GM18505 (cell line): ENCODE measurements around the gene ARL15.

ENCODE experiments used
- ATAC-seq: cut with Tn5 transposase; IDR thresholded peaks from one replicate; pipeline ENCODE4 v1.9.1; 2021; ENCODE audit not compliant: unreplicated experiment
- POLR2A ChIP-seq: IDR thresholded peaks from 4 replicates; pipeline ENCODE4 v1.6.1; 2011; ENCODE audit warnings: borderline replicate concordance; ENCODE audit not compliant: insufficient read depth, insufficient read length; ENCODE audit errors: extremely low read depth

The ARL15 gene

GRCh38 chr5:54325610-54326311 lies 15.4 kb upstream of the ARL15 start:
- ATAC-seq = peak; percentile 81

GRCh38 chr5:54325272-54325609 lies 14.9 kb upstream of the ARL15 start:
- no peak for TF ChIP-seq POLR2A
- no peak for ATAC-seq

More at GRCh38 chr5:54325610-54326311, 15.4 kb upstream of the ARL15 start:
- no peak for TF ChIP-seq POLR2A

- no peak for ATAC-seq
- no peak for TF ChIP-seq POLR2A
These were observed 14.4 kb upstream of the ARL15 start for GRCh38 chr5:54324651-54325271.

GRCh38 chr5:54323495-54323894 lies 13.1 kb upstream of the ARL15 start:
- TF ChIP-seq POLR2A = no peak

GRCh38 chr5:54320256-54320655 lies 9.9 kb upstream of the ARL15 start:
- no peak for ATAC-seq
- TF ChIP-seq POLR2A = no peak

More at GRCh38 chr5:54323495-54323894, 13.1 kb upstream of the ARL15 start:
- ATAC-seq = no peak

- TF ChIP-seq POLR2A = no peak
- no peak for ATAC-seq
These were observed 7.3 kb upstream of the ARL15 start for GRCh38 chr5:54317511-54318260.

- no peak for ATAC-seq
- no peak for TF ChIP-seq POLR2A
These were observed 5.6 kb upstream of the ARL15 start for GRCh38 chr5:54315736-54316528.

- no peak for TF ChIP-seq POLR2A
- no peak for ATAC-seq
These were observed 3.2 kb upstream of the ARL15 start for GRCh38 chr5:54313311-54314270.

- ATAC-seq = no peak
These were observed 2.1 kb upstream of the ARL15 start for GRCh38 chr5:54312499-54312898.

GRCh38 chr5:54311176-54311677 lies 854 bp upstream of the ARL15 start:
- ATAC-seq = no peak
- no peak for TF ChIP-seq POLR2A

More at GRCh38 chr5:54312499-54312898, 2.1 kb upstream of the ARL15 start:
- TF ChIP-seq POLR2A = no peak

- peak; percentile 27 for ATAC-seq
- no peak for TF ChIP-seq POLR2A
These were observed 511 bp downstream of the ARL15 start for GRCh38 chr5:54309691-54310432.
